ENCODE results near the gene HSPBP1. TPM values are rescaled to one million over a fixed set of nuclear protein-coding genes. Genes with fewer than 3 reads are reported as not detected.

The HSPBP1 gene
- total and polyA plus RNA-seq, 2 of the 13 experiments (the other 11 are each of a cell fraction or from before 2014, with no cell fraction given): 22.3 to 33.7 TPM

DNA sequence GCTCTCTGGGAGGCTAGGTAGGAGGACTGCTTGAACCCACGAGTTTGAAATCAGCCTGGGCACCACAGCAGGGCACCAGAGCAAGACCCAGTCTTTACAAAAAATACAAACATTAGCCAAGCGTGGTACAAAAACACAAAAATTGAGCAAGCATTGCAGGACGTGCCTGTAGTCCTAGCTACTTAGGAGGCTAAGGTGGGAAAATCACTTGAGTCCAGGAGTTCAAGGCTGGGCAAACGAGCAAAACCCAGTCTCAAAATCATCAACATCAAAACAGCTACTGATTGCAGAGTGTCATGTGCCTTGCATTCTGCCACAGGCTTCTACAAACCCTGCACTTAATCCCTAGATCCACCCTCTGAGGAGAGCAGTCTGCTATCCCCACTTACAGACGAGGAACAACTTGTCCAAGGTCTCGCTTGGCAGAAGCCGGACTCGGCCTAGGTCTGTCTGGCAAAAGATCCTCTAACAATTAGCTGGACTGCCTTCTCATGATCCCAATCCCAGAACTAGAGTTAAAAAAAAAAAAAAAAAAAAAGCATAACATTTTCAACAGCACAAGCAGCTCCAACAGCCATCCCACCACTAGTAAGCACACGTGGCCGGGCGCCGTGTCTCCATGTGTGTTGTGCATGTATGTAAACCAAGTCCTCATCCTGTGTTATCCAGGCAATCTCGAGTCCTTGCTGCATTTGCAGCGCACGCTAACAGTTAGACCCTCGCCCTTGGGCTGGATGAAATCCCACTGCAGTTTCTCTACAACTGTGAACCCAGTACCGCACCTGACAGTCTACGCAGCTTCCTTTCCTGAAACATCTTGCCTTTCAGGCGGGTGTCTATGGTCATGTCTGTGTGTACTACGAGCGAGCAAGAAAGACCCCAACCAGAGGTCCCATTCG, 23.1 kb downstream of the HSPBP1 start (continued):
- TF ChIP-seq, protein P1, sequence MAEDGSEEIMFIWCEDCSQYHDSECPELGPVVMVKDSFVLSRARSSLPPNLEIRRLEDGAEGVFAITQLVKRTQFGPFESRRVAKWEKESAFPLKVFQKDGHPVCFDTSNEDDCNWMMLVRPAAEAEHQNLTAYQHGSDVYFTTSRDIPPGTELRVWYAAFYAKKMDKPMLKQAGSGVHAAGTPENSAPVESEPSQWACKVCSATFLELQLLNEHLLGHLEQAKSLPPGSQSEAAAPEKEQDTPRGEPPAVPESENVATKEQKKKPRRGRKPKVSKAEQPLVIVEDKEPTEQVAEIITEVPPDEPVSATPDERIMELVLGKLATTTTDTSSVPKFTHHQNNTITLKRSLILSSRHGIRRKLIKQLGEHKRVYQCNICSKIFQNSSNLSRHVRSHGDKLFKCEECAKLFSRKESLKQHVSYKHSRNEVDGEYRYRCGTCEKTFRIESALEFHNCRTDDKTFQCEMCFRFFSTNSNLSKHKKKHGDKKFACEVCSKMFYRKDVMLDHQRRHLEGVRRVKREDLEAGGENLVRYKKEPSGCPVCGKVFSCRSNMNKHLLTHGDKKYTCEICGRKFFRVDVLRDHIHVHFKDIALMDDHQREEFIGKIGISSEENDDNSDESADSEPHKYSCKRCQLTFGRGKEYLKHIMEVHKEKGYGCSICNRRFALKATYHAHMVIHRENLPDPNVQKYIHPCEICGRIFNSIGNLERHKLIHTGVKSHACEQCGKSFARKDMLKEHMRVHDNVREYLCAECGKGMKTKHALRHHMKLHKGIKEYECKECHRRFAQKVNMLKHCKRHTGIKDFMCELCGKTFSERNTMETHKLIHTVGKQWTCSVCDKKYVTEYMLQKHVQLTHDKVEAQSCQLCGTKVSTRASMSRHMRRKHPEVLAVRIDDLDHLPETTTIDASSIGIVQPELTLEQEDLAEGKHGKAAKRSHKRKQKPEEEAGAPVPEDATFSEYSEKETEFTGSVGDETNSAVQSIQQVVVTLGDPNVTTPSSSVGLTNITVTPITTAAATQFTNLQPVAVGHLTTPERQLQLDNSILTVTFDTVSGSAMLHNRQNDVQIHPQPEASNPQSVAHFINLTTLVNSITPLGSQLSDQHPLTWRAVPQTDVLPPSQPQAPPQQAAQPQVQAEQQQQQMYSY (CRISPR knock-in tag; IDR thresholded peaks at IDR 0.05): no peak
- TF ChIP-seq ZNF232 (CRISPR knock-in tag; IDR thresholded peaks at IDR 0.05; ENCODE audit: borderline replicate concordance): no peak
- TF ChIP-seq ZNF589 (CRISPR knock-in tag; conservative IDR thresholded peaks at IDR 0.05): no peak
- no peak for TF ChIP-seq SRSF1 (optimal IDR thresholded peaks at IDR 0.05; ENCODE audit: low read depth, low read length)
- no peak for TF ChIP-seq SRSF9 (IDR thresholded peaks at IDR 0.05; ENCODE audit: borderline replicate concordance, insufficient read depth, low read depth, low read length, poor library complexity, severe bottlenecking)
- TF ChIP-seq, protein P2, sequence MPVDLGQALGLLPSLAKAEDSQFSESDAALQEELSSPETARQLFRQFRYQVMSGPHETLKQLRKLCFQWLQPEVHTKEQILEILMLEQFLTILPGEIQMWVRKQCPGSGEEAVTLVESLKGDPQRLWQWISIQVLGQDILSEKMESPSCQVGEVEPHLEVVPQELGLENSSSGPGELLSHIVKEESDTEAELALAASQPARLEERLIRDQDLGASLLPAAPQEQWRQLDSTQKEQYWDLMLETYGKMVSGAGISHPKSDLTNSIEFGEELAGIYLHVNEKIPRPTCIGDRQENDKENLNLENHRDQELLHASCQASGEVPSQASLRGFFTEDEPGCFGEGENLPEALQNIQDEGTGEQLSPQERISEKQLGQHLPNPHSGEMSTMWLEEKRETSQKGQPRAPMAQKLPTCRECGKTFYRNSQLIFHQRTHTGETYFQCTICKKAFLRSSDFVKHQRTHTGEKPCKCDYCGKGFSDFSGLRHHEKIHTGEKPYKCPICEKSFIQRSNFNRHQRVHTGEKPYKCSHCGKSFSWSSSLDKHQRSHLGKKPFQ (CRISPR knock-in tag; IDR thresholded peaks at IDR 0.05; ENCODE audit: insufficient replicate concordance): peak; percentile 44
- TF ChIP-seq, protein P3, sequence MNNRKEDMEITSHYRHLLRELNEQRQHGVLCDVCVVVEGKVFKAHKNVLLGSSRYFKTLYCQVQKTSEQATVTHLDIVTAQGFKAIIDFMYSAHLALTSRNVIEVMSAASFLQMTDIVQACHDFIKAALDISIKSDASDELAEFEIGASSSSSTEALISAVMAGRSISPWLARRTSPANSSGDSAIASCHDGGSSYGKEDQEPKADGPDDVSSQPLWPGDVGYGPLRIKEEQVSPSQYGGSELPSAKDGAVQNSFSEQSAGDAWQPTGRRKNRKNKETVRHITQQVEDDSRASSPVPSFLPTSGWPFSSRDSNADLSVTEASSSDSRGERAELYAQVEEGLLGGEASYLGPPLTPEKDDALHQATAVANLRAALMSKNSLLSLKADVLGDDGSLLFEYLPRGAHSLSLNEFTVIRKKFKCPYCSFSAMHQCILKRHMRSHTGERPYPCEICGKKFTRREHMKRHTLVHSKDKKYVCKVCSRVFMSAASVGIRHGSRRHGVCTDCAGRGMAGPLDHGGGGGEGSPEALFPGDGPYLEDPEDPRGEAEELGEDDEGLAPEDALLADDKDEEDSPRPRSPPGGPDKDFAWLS (CRISPR knock-in tag; IDR thresholded peaks at IDR 0.05; ENCODE audit: borderline replicate concordance): no peak
- TF ChIP-seq STAG1 (CRISPR knock-in tag; IDR thresholded peaks at IDR 0.05): no peak
- TF ChIP-seq SIX4 (CRISPR knock-in tag; IDR thresholded peaks at IDR 0.05): no peak
- TF ChIP-seq GABPA (IDR thresholded peaks at IDR 0.05; ENCODE audit: low read depth, low read length): no peak
- TF ChIP-seq GABPA (CRISPR knock-in tag; IDR thresholded peaks at IDR 0.05; ENCODE audit: low read depth): no peak
- TF ChIP-seq DNMT1 (CRISPR knock-in tag; IDR thresholded peaks at IDR 0.05): no peak
- no peak for TF ChIP-seq FOXC1 (CRISPR knock-in tag; IDR thresholded peaks at IDR 0.05; ENCODE audit: borderline replicate concordance)
- no peak for TF ChIP-seq SCMH1 (CRISPR knock-in tag; IDR thresholded peaks at IDR 0.05; ENCODE audit: borderline replicate concordance)
- TF ChIP-seq ZFP36 (IDR thresholded peaks at IDR 0.05; ENCODE audit: borderline replicate concordance, low read depth, low read length, partially characterized antibody): no peak
- no peak for TF ChIP-seq ZNF367 (CRISPR knock-in tag; IDR thresholded peaks at IDR 0.05; ENCODE audit: borderline replicate concordance)
- TF ChIP-seq, protein P4, sequence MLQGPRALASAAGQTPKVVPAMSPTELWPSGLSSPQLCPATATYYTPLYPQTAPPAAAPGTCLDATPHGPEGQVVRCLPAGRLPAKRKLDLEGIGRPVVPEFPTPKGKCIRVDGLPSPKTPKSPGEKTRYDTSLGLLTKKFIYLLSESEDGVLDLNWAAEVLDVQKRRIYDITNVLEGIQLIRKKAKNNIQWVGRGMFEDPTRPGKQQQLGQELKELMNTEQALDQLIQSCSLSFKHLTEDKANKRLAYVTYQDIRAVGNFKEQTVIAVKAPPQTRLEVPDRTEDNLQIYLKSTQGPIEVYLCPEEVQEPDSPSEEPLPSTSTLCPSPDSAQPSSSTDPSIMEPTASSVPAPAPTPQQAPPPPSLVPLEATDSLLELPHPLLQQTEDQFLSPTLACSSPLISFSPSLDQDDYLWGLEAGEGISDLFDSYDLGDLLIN (CRISPR knock-in tag; IDR thresholded peaks at IDR 0.05; ENCODE audit: borderline replicate concordance): no peak
- no peak for TF ChIP-seq ATM (IDR thresholded peaks at IDR 0.05; ENCODE audit: borderline replicate concordance)
- no peak for TF ChIP-seq U2AF1 (optimal IDR thresholded peaks at IDR 0.05; ENCODE audit: low read depth, low read length)
- TF ChIP-seq U2AF2 (IDR thresholded peaks at IDR 0.05; ENCODE audit: low read depth, low read length): no peak
- no peak; the same call in 1 of the 2 replicates for TF ChIP-seq NR2F6 (IDR thresholded peaks at IDR 0.05)
- peak; percentile 33 for TF ChIP-seq NR2F6 (CRISPR knock-in tag; IDR thresholded peaks at IDR 0.05)

Measured in HepG2 (cell line).